ENCODE measurements around the gene EPHA3.

Gene EPHA3

DNA sequence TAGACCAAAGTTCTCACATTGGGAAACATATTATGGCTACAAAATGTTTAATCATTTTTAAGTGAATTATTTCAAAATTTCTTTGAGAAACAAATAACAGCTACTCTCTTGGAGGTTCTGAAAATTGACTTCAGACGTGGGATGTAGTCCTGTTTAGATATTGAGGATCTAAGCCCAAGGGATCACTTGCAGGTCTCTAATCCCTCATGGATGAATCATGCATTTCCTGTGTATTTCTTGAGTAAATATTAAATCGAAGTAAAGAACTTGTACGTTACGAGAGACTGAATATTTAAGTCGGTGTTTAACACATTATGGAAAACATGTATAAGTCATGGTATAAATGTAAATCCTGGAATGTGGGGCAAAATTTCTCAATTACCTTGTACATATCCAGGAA lies 119.8 kb downstream of the EPHA3 start:
- TF ChIP-seq GATA2 (IDR thresholded peaks at IDR 0.05; ENCODE audit: low read depth, low read length) (no peak), GATA3 (IDR thresholded peaks at IDR 0.05; ENCODE audit: low read depth, low read length) (no peak)

- TF ChIP-seq GATA3 (IDR thresholded peaks at IDR 0.05; ENCODE audit: low read depth, low read length) (no peak), GATA2 (IDR thresholded peaks at IDR 0.05; ENCODE audit: low read depth, low read length) (no peak)
These were observed 120.2 kb downstream of the EPHA3 start for GRCh38 chr3:89227634-89228033.

GRCh38 chr3:89232155-89232554 lies 124.7 kb downstream of the EPHA3 start:
- TF ChIP-seq GATA3 (IDR thresholded peaks at IDR 0.05; ENCODE audit: low read depth, low read length) = no peak
- no peak for TF ChIP-seq GATA2 (IDR thresholded peaks at IDR 0.05; ENCODE audit: low read depth, low read length)

DNA sequence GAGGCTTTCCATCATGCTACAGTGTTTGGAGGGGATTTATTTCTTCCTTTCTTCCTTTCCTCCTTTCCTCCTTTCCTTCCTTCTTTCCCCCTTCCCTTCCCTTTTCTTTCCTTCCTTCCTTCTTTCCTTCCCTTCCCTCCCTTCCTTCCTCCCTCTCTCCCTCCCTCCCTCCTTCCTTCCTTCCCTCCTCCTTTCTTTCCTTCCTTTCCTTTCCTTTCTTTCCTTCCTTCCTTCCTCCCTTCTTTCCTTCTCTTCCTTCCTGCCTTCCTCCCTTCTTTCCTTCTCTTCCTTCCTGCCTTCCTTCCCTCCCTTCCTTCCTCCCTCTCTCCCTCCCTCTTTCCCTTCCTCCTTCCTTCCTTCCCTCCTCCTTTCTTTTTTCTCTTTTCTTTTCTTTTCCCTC lies 127.2 kb downstream of the EPHA3 start:
- TF ChIP-seq GATA3 (IDR thresholded peaks at IDR 0.05; ENCODE audit: low read depth, low read length) (no peak), GATA2 (IDR thresholded peaks at IDR 0.05; ENCODE audit: low read depth, low read length) (no peak)

DNA sequence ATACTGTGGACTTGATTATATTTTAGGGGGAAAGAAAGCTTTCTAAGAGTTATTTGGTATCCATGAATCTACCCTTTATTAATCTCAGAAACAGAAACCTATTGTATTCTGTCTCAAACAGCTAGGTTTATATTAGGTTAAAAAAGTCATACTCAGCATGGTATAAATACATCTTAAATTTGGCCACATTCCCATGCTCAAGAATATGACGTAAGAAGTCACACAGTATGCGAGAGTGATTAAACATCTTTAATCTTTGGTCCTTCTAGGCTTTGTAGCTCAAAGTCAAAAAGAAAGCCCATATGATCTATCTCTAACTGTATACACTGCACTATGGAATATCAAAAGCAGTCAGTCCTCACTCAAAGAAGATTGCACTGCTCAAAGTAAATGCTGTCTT lies 131.4 kb downstream of the EPHA3 start:
- TF ChIP-seq GATA3 (IDR thresholded peaks at IDR 0.05; ENCODE audit: low read depth, low read length) (no peak), GATA2 (IDR thresholded peaks at IDR 0.05; ENCODE audit: low read depth, low read length) (no peak)

DNA sequence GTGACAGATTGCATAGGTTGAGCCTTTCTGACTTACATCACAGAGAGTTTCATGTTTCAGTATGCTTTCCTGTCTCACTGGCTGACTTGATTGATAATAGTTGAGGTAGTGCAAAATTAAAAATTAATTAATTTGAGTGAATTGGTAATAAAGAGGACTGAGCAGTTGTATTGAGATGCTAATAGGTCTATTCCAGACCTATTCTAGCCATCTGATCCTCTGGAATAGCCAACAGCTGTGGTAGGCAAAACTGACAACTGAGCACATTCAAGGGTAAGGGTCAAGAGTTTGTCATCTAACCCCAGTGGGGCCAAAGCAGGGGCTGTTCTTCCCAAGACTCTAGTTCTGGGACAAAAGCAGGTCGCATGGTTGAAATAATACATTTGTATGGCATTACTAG lies 132.4 kb downstream of the EPHA3 start:
- TF ChIP-seq GATA3 (IDR thresholded peaks at IDR 0.05; ENCODE audit: low read depth, low read length) (no peak), GATA2 (IDR thresholded peaks at IDR 0.05; ENCODE audit: low read depth, low read length) (no peak)

DNA sequence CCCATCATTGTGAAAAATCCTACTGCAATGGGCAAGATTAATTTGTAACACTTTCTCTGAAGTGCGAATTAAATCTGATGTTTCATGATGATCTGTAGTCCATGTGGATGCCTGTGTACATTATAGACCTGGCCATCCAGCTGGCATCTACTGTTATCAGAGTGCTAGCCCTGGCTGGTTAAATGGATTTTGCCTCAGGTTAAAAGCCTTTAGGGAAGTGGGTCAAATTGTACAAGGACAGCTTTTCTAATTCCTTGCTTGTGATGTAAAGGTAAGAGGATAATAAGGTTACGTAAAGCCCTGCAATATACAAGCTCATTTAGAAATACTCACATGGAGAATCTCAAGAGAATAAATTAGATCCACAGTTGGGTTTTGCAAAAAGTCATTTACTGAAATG lies 138.2 kb downstream of the EPHA3 start:
- TF ChIP-seq GATA2 (IDR thresholded peaks at IDR 0.05; ENCODE audit: low read depth, low read length) = no peak
- TF ChIP-seq GATA3 (IDR thresholded peaks at IDR 0.05; ENCODE audit: low read depth, low read length) = no peak

- TF ChIP-seq GATA3 (IDR thresholded peaks at IDR 0.05; ENCODE audit: low read depth, low read length) (no peak), GATA2 (IDR thresholded peaks at IDR 0.05; ENCODE audit: low read depth, low read length) (no peak)
These were observed 138.9 kb downstream of the EPHA3 start for GRCh38 chr3:89246326-89246725.

DNA sequence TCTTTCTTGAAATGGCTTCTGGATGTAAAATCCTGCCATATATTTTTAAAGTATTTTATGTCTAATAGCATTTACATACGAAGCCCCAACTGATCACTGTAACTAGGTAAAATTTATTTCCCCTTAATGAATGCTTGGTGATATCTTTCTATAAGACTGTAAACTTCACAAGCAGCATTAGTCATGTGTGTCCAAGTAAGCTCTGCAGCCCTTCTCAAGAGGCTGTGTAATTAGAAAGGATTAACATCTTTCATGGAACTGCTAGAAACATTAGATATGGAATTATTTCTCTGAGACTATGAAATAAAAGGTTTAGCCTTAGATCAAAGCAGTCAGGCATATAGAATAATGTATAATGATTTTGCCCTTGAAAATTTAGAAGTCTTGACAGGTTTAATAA lies 143.3 kb downstream of the EPHA3 start:
- TF ChIP-seq GATA3 (IDR thresholded peaks at IDR 0.05; ENCODE audit: low read depth, low read length) (no peak), GATA2 (IDR thresholded peaks at IDR 0.05; ENCODE audit: low read depth, low read length) (no peak)

GRCh38 chr3:89252016-89252415 lies 144.6 kb downstream of the EPHA3 start:
- no peak for TF ChIP-seq GATA2 (IDR thresholded peaks at IDR 0.05; ENCODE audit: low read depth, low read length)
- no peak for TF ChIP-seq GATA3 (IDR thresholded peaks at IDR 0.05; ENCODE audit: low read depth, low read length)

DNA sequence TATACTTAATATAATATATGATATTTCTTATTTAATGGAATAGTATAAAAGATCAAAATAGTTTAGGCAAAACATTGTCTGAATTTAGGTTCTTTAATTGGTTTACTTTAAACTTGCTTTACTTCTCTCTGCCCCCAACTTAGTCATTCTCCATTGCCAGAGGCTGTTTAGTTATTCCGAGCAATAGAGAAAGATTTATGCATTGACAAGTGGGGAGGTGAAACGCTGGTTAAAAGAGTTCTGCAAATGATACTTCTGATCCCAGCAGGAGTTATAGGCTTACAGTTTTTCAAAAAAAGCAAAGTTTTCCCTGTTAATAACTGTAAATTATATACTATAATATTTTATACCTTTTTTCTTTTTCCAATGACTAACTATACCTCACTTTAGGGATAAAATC lies 145.4 kb downstream of the EPHA3 start:
- TF ChIP-seq GATA2 (IDR thresholded peaks at IDR 0.05; ENCODE audit: low read depth, low read length) (no peak), GATA3 (IDR thresholded peaks at IDR 0.05; ENCODE audit: low read depth, low read length) (no peak)

- TF ChIP-seq GATA3 (IDR thresholded peaks at IDR 0.05; ENCODE audit: low read depth, low read length) (no peak), GATA2 (IDR thresholded peaks at IDR 0.05; ENCODE audit: low read depth, low read length) (no peak)
These were observed 149.0 kb downstream of the EPHA3 start for GRCh38 chr3:89256395-89256794.

DNA sequence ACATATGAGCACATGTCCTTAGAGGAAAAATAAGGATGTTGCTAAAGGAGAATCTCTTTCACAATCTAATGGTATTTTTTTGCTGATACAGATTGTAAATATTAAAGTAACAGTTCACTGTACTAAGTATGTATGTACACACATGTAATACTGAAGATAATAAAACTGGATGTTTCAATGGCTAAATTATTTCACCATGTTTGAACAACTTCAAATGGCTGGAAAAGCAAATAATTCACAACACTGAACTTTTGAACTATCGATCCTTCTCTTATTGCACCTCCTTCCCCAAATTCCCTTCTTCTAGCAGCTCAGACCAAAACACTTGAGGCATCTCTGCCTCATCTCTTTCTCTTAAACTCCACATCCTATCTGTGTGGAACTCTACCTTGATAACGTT lies 149.5 kb downstream of the EPHA3 start:
- no peak for TF ChIP-seq GATA3 (IDR thresholded peaks at IDR 0.05; ENCODE audit: low read depth, low read length)
- TF ChIP-seq GATA2 (IDR thresholded peaks at IDR 0.05; ENCODE audit: low read depth, low read length) = no peak

- no peak for TF ChIP-seq GATA2 (IDR thresholded peaks at IDR 0.05; ENCODE audit: low read depth, low read length)
- TF ChIP-seq GATA3 (IDR thresholded peaks at IDR 0.05; ENCODE audit: low read depth, low read length) = no peak
These were observed 153.3 kb downstream of the EPHA3 start for GRCh38 chr3:89260721-89261120.

- no peak for TF ChIP-seq GATA2 (IDR thresholded peaks at IDR 0.05; ENCODE audit: low read depth, low read length)
- TF ChIP-seq GATA3 (IDR thresholded peaks at IDR 0.05; ENCODE audit: low read depth, low read length) = no peak
These were observed 154.3 kb downstream of the EPHA3 start for GRCh38 chr3:89261673-89262072.

GRCh38 chr3:89262309-89262929 lies 155.0 kb downstream of the EPHA3 start:
- TF ChIP-seq GATA3 (IDR thresholded peaks at IDR 0.05; ENCODE audit: low read depth, low read length) = no peak
- TF ChIP-seq GATA2 (IDR thresholded peaks at IDR 0.05; ENCODE audit: low read depth, low read length) = no peak

Data from SH-SY5Y (cell line).